Spleen (tissue), 7 donors: ENCODE results near the gene PDE4D.

Experiments used
- CTCF ChIP-seq, 11 experiments: fragments of 200-600 bp in 7 of 11; fragments of 450-650 bp in 4 of 11; sonication (generic) in 4 of 11; IDR thresholded peaks in 8 of 11; conservative IDR thresholded peaks in 3 of 11; 1 replicate in 7 of 11; 2 replicates in 4 of 11; pipeline versions ENCODE4 v1.4.0 to v1.8.0; 2016 to 2021; ENCODE audit warnings: antibody characterized with exemption in 11 of 11, inconsistent platforms in 4 of 11, mild to moderate bottlenecking in 1 of 11
- POLR2A ChIP-seq, 3 donors: fragments of 450-650 bp; IDR thresholded peaks; one replicate each; pipeline ENCODE4 v1.5.1; 2017; ENCODE audit warnings: antibody characterized with exemption in 3 of 3, mild to moderate bottlenecking in 1 of 3
- donor health status: DM: no; HTN: no; CAD: no; lungs with moderate emphysema.
- donor health status: DM: no; HTN: no; CAD: no.
- donor health status: DM: no; HTN: no; CAD: no.

GRCh38 chr5:59125011-59125961, 768.2 kb downstream of the PDE4D start:
- no peak for TF ChIP-seq CTCF (IDR thresholded peaks at IDR 0.05 in 8 of 11, conservative IDR thresholded peaks at IDR 0.05 in 3 of 11)
- no peak for TF ChIP-seq POLR2A (IDR thresholded peaks at IDR 0.05)
